Stomach (tissue), 4 donors: ENCODE data around the gene ZGPAT.

Experiments
- POLR2AphosphoS5 ChIP-seq, 3 donors: sonication (generic); formaldehyde crosslinking; IDR thresholded peaks; one replicate each; pipeline ENCODE4 v1.6.1; 2016; ENCODE audit warnings: antibody characterized with exemption in 3 of 3
- TF ChIP-seq, protein P1 (sequence below), 7 experiments: fragments of 450-650 bp in 4 of 7; fragments of 200-600 bp in 3 of 7; sonication (generic) in 3 of 7; IDR thresholded peaks; one replicate each; pipeline ENCODE4 v1.5.1; 2016 to 2019; ENCODE audit warnings: antibody characterized with exemption in 7 of 7, control low read depth in 2 of 7, mild to moderate bottlenecking in 1 of 7

DNA sequence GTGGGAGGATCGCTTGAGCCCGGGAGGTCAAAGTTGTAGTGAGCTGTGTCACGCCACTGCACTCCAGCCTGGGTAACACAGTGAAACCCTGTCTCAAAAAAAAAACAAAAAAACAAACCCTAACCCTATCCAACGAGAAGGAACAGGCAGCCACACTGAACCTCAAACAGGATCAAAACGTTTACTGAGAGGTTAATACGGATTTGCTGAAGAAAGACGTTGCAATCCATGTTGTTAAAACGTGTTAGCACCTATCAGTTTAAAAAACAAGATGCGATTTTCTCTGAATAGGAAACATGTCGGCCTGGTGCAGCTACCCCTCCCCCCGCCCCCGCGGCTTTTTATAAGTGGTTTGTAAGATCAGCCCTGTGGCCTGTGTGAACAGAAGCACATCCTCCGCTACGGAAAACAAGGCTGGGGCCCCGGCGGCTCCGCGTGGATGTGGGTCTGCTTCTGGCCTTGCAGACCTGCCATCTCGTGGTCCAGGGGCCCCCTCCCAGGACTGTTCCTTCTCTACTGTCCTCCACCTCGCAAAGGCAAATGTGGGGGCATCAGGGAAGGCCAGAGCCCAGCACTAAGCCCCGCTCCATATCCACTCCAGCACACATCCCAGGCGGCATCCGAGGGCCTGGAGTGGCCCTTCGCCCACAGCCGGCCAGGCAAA lies 43.1 kb downstream of the ZGPAT start:
- TF ChIP-seq, protein P1, sequence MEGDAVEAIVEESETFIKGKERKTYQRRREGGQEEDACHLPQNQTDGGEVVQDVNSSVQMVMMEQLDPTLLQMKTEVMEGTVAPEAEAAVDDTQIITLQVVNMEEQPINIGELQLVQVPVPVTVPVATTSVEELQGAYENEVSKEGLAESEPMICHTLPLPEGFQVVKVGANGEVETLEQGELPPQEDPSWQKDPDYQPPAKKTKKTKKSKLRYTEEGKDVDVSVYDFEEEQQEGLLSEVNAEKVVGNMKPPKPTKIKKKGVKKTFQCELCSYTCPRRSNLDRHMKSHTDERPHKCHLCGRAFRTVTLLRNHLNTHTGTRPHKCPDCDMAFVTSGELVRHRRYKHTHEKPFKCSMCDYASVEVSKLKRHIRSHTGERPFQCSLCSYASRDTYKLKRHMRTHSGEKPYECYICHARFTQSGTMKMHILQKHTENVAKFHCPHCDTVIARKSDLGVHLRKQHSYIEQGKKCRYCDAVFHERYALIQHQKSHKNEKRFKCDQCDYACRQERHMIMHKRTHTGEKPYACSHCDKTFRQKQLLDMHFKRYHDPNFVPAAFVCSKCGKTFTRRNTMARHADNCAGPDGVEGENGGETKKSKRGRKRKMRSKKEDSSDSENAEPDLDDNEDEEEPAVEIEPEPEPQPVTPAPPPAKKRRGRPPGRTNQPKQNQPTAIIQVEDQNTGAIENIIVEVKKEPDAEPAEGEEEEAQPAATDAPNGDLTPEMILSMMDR (IDR thresholded peaks at IDR 0.05) = no peak
- TF ChIP-seq POLR2AphosphoS5 (IDR thresholded peaks at IDR 0.05) = no peak
